IMR-90 (cell line): ENCODE data around the gene CCDC170. TPM values are rescaled to one million over a fixed set of nuclear protein-coding genes. Genes with fewer than 3 reads are reported as not detected.

ENCODE experiments used
- ATAC-seq: fragments of 200-7000 bp; cut with Tn5 transposase; 2 replicates; pipeline ENCODE4 v1.9.1; 2020; ENCODE audit warnings: low read depth, mild to moderate bottlenecking, moderate library complexity
- BruUV-seq: library from RNA; stranded (reverse); fragments of 400-500 nt; replicated peaks from 2 replicates; lab custom pipeline; 2021; lab: Mats Ljungman, UMichigan
- CTCF ChIA-PET: fragments of 300-600 bp; formaldehyde crosslinking; extraction: SDS; loops from one replicate; lab custom pipeline; 2021; ENCODE audit warnings: antibody characterized with exemption; lab: Yijun Ruan, JAX
- POLR2A ChIA-PET: fragments of 300-600 bp; sonication (Branson Sonifier 250); formaldehyde crosslinking; loops from one replicate; lab custom pipeline; 2022; ENCODE audit warnings: antibody characterized with exemption; ENCODE audit not compliant: unreplicated experiment; lab: Charles Lee
- DNase-seq: peaks from one replicate; pipeline ENCODE4 v3.0.0; 2013
- H2AFZ ChIP-seq: replicated peaks from 2 replicates; pipeline ENCODE3; 2013; ENCODE audit warnings: low read length, mild to moderate bottlenecking; ENCODE audit not compliant: poor library complexity
- H2AK5ac ChIP-seq: 2 replicates; pipeline ENCODE4 v1.6.1; 2013; ENCODE audit warnings: low read depth, low read length, inconsistent platforms
- H2AK9ac ChIP-seq: replicated peaks from 2 replicates; pipeline ENCODE3; 2013; ENCODE audit warnings: mild to moderate bottlenecking, low read depth, low read length, moderate library complexity; ENCODE audit not compliant: poor library complexity
- H2BK120ac ChIP-seq: 2 replicates; pipeline ENCODE4 v1.6.1; 2013; ENCODE audit warnings: low read depth, low read length, inconsistent platforms
- H2BK15ac ChIP-seq: 3 replicates; pipeline ENCODE4 v1.6.1; 2013; ENCODE audit warnings: low read depth, low read length, inconsistent platforms
- H2BK20ac ChIP-seq: 2 replicates; pipeline ENCODE4 v1.6.1; 2013; ENCODE audit warnings: low read depth, mild to moderate bottlenecking, inconsistent platforms, low read length, moderate library complexity
- H2BK5ac ChIP-seq: 2 replicates; pipeline ENCODE4 v1.6.1; 2013; ENCODE audit warnings: mild to moderate bottlenecking, low read depth, low read length, inconsistent platforms; ENCODE audit not compliant: poor library complexity, severe bottlenecking
- H3K14ac ChIP-seq: replicated peaks from 2 replicates; pipeline ENCODE4 v1.6.1; 2013; ENCODE audit warnings: low read depth, low read length, inconsistent platforms
- H3K18ac ChIP-seq: 2 replicates; pipeline ENCODE4 v1.6.1; 2013; ENCODE audit warnings: low read depth, low read length, control low read depth
- H3K23ac ChIP-seq: 2 replicates; pipeline ENCODE4 v1.6.1; 2013; ENCODE audit warnings: low read depth, low read length, inconsistent platforms
- H3K27ac ChIP-seq: 2 replicates; pipeline ENCODE4 v1.5.1; 2013; ENCODE audit warnings: mild to moderate bottlenecking, control low read depth, low read length; ENCODE audit not compliant: insufficient read depth
- H3K27me3 ChIP-seq: 2 replicates; pipeline ENCODE4 v1.6.1; 2013; ENCODE audit warnings: low read length; ENCODE audit not compliant: control insufficient read depth, insufficient read depth
- H3K36me3 ChIP-seq: 2 replicates; pipeline ENCODE4 v1.6.1; 2013; ENCODE audit warnings: low read length, mixed read lengths; ENCODE audit not compliant: control insufficient read depth, insufficient read depth
- H3K4ac ChIP-seq: 2 replicates; pipeline ENCODE4 v1.6.1; 2013; ENCODE audit warnings: low read depth, low read length, inconsistent platforms
- H3K4me1 ChIP-seq: 2 replicates; pipeline ENCODE4 v1.6.1; 2013; ENCODE audit warnings: low read length, mixed read lengths; ENCODE audit not compliant: control insufficient read depth, insufficient read depth
- H3K4me2 ChIP-seq: 2 replicates; pipeline ENCODE4 v1.6.1; 2013; ENCODE audit warnings: low read depth, mild to moderate bottlenecking, control low read depth, low read length, moderate library complexity
- H3K4me3 ChIP-seq: 2 replicates; pipeline ENCODE4 v1.5.1; 2013; ENCODE audit warnings: low read depth, mild to moderate bottlenecking, control low read depth, low read length, moderate library complexity; ENCODE audit not compliant: insufficient read depth
- H3K56ac ChIP-seq: 2 replicates; pipeline ENCODE4 v1.6.1; 2013; ENCODE audit warnings: low read length, inconsistent platforms; ENCODE audit not compliant: insufficient read depth; ENCODE audit errors: extremely low read depth
- H3K79me1 ChIP-seq, 2 experiments: 2 replicates each; pipeline ENCODE4 v1.6.1; 2013; ENCODE audit warnings: low read length in 2 of 2, inconsistent platforms in 1 of 2, low read depth in 1 of 2
- H3K9ac ChIP-seq: 2 replicates; pipeline ENCODE4 v1.6.1; 2013; ENCODE audit warnings: low read depth, low read length, control low read depth
- H3K9me1 ChIP-seq: 2 replicates; pipeline ENCODE4 v1.6.1; 2013; ENCODE audit warnings: low read length, inconsistent platforms; ENCODE audit not compliant: insufficient read depth
- H3K9me3 ChIP-seq: 2 replicates; pipeline ENCODE4 v1.6.1; 2013; ENCODE audit warnings: low read length; ENCODE audit not compliant: control insufficient read depth, insufficient read depth
- H4K20me1 ChIP-seq: 2 replicates; pipeline ENCODE4 v1.6.1; 2013; ENCODE audit warnings: low read length, inconsistent platforms; ENCODE audit not compliant: insufficient read depth
- H4K5ac ChIP-seq: 2 replicates; pipeline ENCODE4 v1.6.1; 2013; ENCODE audit warnings: mild to moderate bottlenecking, low read depth, low read length, control low read depth
- H4K8ac ChIP-seq, 2 experiments: 2 replicates each; pipeline ENCODE4 v1.6.1; 2013; ENCODE audit warnings: low read depth in 2 of 2, low read length in 2 of 2, control low read depth in 1 of 2, inconsistent platforms in 1 of 2
- H4K91ac ChIP-seq: 2 replicates; pipeline ENCODE4 v1.6.1; 2013; ENCODE audit warnings: low read depth, low read length, inconsistent platforms; ENCODE audit not compliant: insufficient read depth
- BHLHE40 ChIP-seq: fragments of 150-350 bp; IDR thresholded peaks from 2 replicates; pipeline ENCODE4 v1.6.1; 2016; ENCODE audit warnings: mild to moderate bottlenecking, low read depth, low read length
- CEBPB ChIP-seq: IDR thresholded peaks from 2 replicates; pipeline ENCODE4 v1.6.1; 2012; ENCODE audit warnings: low read depth, low read length, improper control_type of control experiment
- CHD1 ChIP-seq: IDR thresholded peaks from 2 replicates; pipeline ENCODE4 v1.6.1; 2012; ENCODE audit warnings: low read depth, low read length, improper control_type of control experiment
- CTCF ChIP-seq: conservative IDR thresholded peaks from 2 replicates; pipeline ENCODE4 v1.5.1; 2012; ENCODE audit warnings: mild to moderate bottlenecking, low read depth, low read length, improper control_type of control experiment
- ELK1 ChIP-seq: fragments of 150-350 bp; IDR thresholded peaks from 2 replicates; pipeline ENCODE4 v1.6.1; 2016; ENCODE audit warnings: low read depth, mild to moderate bottlenecking, low read length, moderate library complexity, borderline replicate concordance
- FOS ChIP-seq: fragments of 150-350 bp; IDR thresholded peaks from 2 replicates; pipeline ENCODE4 v1.6.1; 2016; ENCODE audit warnings: low read depth, low read length
- MAFK ChIP-seq: IDR thresholded peaks from 2 replicates; pipeline ENCODE4 v1.6.1; 2012; ENCODE audit warnings: low read depth, low read length, improper control_type of control experiment
- MAZ ChIP-seq: IDR thresholded peaks from 2 replicates; pipeline ENCODE4 v1.6.1; 2012; ENCODE audit warnings: low read depth, mild to moderate bottlenecking, low read length, improper control_type of control experiment, moderate library complexity, borderline replicate concordance
- MXI1 ChIP-seq: IDR thresholded peaks from 2 replicates; pipeline ENCODE4 v1.6.1; 2012; ENCODE audit warnings: low read depth, mild to moderate bottlenecking, low read length, moderate library complexity, borderline replicate concordance
- NFE2L2 ChIP-seq: fragments of 150-350 bp; IDR thresholded peaks from 2 replicates; pipeline ENCODE4 v1.6.1; 2016; ENCODE audit warnings: low read depth, mild to moderate bottlenecking, low read length
- POLR2A ChIP-seq: IDR thresholded peaks from 2 replicates; pipeline ENCODE4 v1.6.1; 2012; ENCODE audit warnings: mild to moderate bottlenecking, low read depth, low read length
- RAD21 ChIP-seq: IDR thresholded peaks from 2 replicates; pipeline ENCODE4 v1.6.1; 2012; ENCODE audit warnings: low read length, improper control_type of control experiment
- RCOR1 ChIP-seq: IDR thresholded peaks from 2 replicates; pipeline ENCODE4 v1.6.1; 2012; ENCODE audit warnings: mild to moderate bottlenecking, low read length, improper control_type of control experiment; ENCODE audit not compliant: insufficient replicate concordance
- RFX5 ChIP-seq: IDR thresholded peaks from 2 replicates; pipeline ENCODE4 v1.8.0; 2012; ENCODE audit warnings: low read depth, mild to moderate bottlenecking, low read length, moderate library complexity
- SMC3 ChIP-seq: fragments of 150-350 bp; IDR thresholded peaks from 2 replicates; pipeline ENCODE4 v1.6.1; 2016; ENCODE audit warnings: low read depth, mild to moderate bottlenecking, antibody characterized with exemption, low read length, moderate library complexity
- USF2 ChIP-seq: fragments of 150-350 bp; IDR thresholded peaks from 2 replicates; pipeline ENCODE4 v1.6.1; 2017; ENCODE audit warnings: mild to moderate bottlenecking, antibody characterized with exemption, low read length, low read depth
- WGBS, 2 experiments: methylation state at CpG; one replicate each; pipeline versions ENCODE4 v1.1.5 to v1.1.7; 2013; ENCODE audit warnings: missing lambda C conversion rate in 2 of 2; ENCODE audit not compliant: insufficient read length in 1 of 2; ENCODE audit errors: extremely low coverage in 2 of 2; 5-methylcytosine and 5-hydroxymethylcytosine counted together
- dilution Hi-C: fragments of 300-500 bp; cut with HindIII; formaldehyde crosslinking; loops from one replicate; pipeline ENCODE4 v1.14.3; 2018; ENCODE audit warnings: low sequenced_read_pairs; ENCODE audit not compliant: unreplicated experiment
- in situ Hi-C: fragments of 300-500 bp; cut with MboI; formaldehyde crosslinking; loops from 3 replicates; pipeline ENCODE4 v1.14.3; 2019; ENCODE audit warnings: low sequenced_read_pairs, inconsistent platforms, mixed read lengths
- intact Hi-C: fragments of 100-400 bp; cut with micrococcal nuclease; formaldehyde crosslinking; loops from 2 replicates; pipeline ENCODE4 v1.10.0; 2022
- polyA plus RNA-seq, 3 experiments: library from polyadenylated mRNA; depleted of rRNA; stranded (reverse); fragments of >200 nt; gene quantifications; 2 replicates each; pipeline ENCODE4 v1.2.3, GENCODE V29; 2012; ENCODE audit warnings: low replicate concordance in 1 of 3
- total RNA-seq: library from RNA; depleted of rRNA; stranded (reverse); fragments of >200 nt; gene quantifications from 2 replicates; pipeline ENCODE4 v1.2.3, GENCODE V29; 2012

Gene CCDC170
- total and polyA plus RNA-seq, 2 of the 4 experiments (the other 2 are of a cell fraction), result 0.12 to 0.54 TPM

- H3K4me3 ChIP-seq, result no peak overlapping the region
- H4K91ac ChIP-seq, result no peak overlapping the region
- no peaks in the 10 kb centered on the region for H3K27me3 ChIP-seq
- no peaks in the 10 kb centered on the region for H4K20me1 ChIP-seq
- TF ChIP-seq BHLHE40, result no peak
- no peak for TF ChIP-seq FOS
- no peak for TF ChIP-seq ELK1
- no peak for TF ChIP-seq NFE2L2
- no peak for TF ChIP-seq USF2
- no peak for TF ChIP-seq CTCF
- no peak for TF ChIP-seq RCOR1
- no peak for TF ChIP-seq SMC3
- TF ChIP-seq CHD1, result no peak
- TF ChIP-seq MAFK, result no peak
- TF ChIP-seq MXI1, result no peak
- TF ChIP-seq RAD21, result no peak
- no peak for TF ChIP-seq RFX5
- TF ChIP-seq CEBPB, result no peak
- TF ChIP-seq POLR2A, result no peak
- TF ChIP-seq MAZ, result no peak
- H3K27ac ChIP-seq, result no peak overlapping the region
- H3K9ac ChIP-seq, result no peak overlapping the region
- DNase-seq (no peak), ATAC-seq (no peak)
- no peak overlapping the region for H3K56ac ChIP-seq
- in situ Hi-C loops (no loop called here), intact Hi-C loops (loop anchor here (10.0 kb wide), 1 partner anchor 786 kb away; no protein-coding TSS in a partner anchor), dilution Hi-C loops (no loop called here)
- H3K14ac ChIP-seq, result no peak overlapping the region
- BruUV-seq, result no TSS peak
- no peak overlapping the region for H3K18ac ChIP-seq
- H3K23ac ChIP-seq, result no peak overlapping the region
- H3K9me3 ChIP-seq, result no peaks in the 10 kb centered on the region
- H3K36me3 ChIP-seq, result no peaks in the 10 kb centered on the region
- no peak overlapping the region for H4K5ac ChIP-seq
- no CpG with 5 or more reads among the region's 6 CpGs for WGBS, 2 experiments
- no peak overlapping the region for H2BK120ac ChIP-seq
- peaks cover 5% of the 10 kb centered on the region; the same call in 1 of the 2 replicates for H3K4me1 ChIP-seq
- no peaks in the 10 kb centered on the region for H3K9me1 ChIP-seq
- CTCF ChIA-PET, result interaction anchor here (0.9 kb wide), 2 partner anchors 43 to 586 kb away, joined by 3 read pairs; no protein-coding TSS in a partner anchor
- no peak overlapping the region for H2AK5ac ChIP-seq
- H2BK20ac ChIP-seq, result no peak overlapping the region
- H2BK15ac ChIP-seq, result no peak overlapping the region
- H2AFZ ChIP-seq, result no peak overlapping the region
- H3K4ac ChIP-seq, result no peak overlapping the region
- H3K79me1 ChIP-seq, result no peaks in the 10 kb centered on the region
- H4K8ac ChIP-seq, result no peak overlapping the region
- H3K4me2 ChIP-seq, result no peak overlapping the region
- H2AK9ac ChIP-seq, result no peak overlapping the region
- POLR2A ChIA-PET, result no interaction called here
- no peak overlapping the region for H2BK5ac ChIP-seq
These were observed 15.1 kb upstream of the CCDC170 start for GRCh38 chr6:151478670-151479069.
